Stimulated activated CD8-positive, alpha-beta memory T cell treated with anti-CD3 and anti-CD28 coated beads, Interleukin-15, amount 100 ng/mL, for 1 hour (primary cell): ENCODE data around the gene ADORA2B.
"Not testable (repeated sequence)": the region's sequence is repeated elsewhere in the genome, so short reads cannot be mapped to it uniquely, and the experiment has no call there.

Experiments
- DNase-seq: peaks from one replicate; pipeline ENCODE4 v3.0.0-alpha.2; 2020; ENCODE audit warnings: low read depth

The ADORA2B gene

GRCh38 chr17:15944759-15945526 is at the start of gene ADORA2B:
Gene ADORA2B (plus strand): TSS chr17:15945130. CDS start chr17:15945249, 119 bp downstream.
- no peak for DNase-seq

- DNase-seq, result no peak
These were observed 48.7 kb upstream of the ADORA2B start for GRCh38 chr17:15896277-15896676.

- no peak for DNase-seq
These were observed 48.1 kb upstream of the ADORA2B start for GRCh38 chr17:15896834-15897233.

- DNase-seq, result not testable (repeated sequence)
These were observed 45.3 kb upstream of the ADORA2B start for GRCh38 chr17:15899596-15899995.

GRCh38 chr17:15900871-15901270 is 44.1 kb upstream of the ADORA2B start:
- DNase-seq, result no peak

- not testable (repeated sequence) for DNase-seq
These were observed 39.7 kb upstream of the ADORA2B start for GRCh38 chr17:15905236-15905635.

GRCh38 chr17:15907290-15907689 is 37.6 kb upstream of the ADORA2B start:
- no peak for DNase-seq

GRCh38 chr17:15908378-15908777 is 36.6 kb upstream of the ADORA2B start:
- DNase-seq, result no peak

GRCh38 chr17:15909481-15909991 is 35.4 kb upstream of the ADORA2B start:
- DNase-seq, result no peak

GRCh38 chr17:15910791-15911190 is 34.1 kb upstream of the ADORA2B start:
- DNase-seq, result no peak

- DNase-seq, result not testable (repeated sequence)
These were observed 33.2 kb upstream of the ADORA2B start for GRCh38 chr17:15911701-15912100.

GRCh38 chr17:15912416-15912955 is 32.4 kb upstream of the ADORA2B start:
- DNase-seq, result no peak

GRCh38 chr17:15913826-15914225 is 31.1 kb upstream of the ADORA2B start:
- no peak for DNase-seq

GRCh38 chr17:15914400-15915170 is 30.3 kb upstream of the ADORA2B start:
- DNase-seq, result no peak

GRCh38 chr17:15915961-15916360 is 29.0 kb upstream of the ADORA2B start:
- no peak for DNase-seq

GRCh38 chr17:15917021-15917437 is 27.9 kb upstream of the ADORA2B start:
- DNase-seq, result no peak

GRCh38 chr17:15917438-15918027 is 27.4 kb upstream of the ADORA2B start:
- no peak for DNase-seq

GRCh38 chr17:15918261-15918660 is 26.7 kb upstream of the ADORA2B start:
- DNase-seq, result no peak

- DNase-seq, result no peak
These were observed 26.2 kb upstream of the ADORA2B start for GRCh38 chr17:15918661-15919259.

GRCh38 chr17:15919466-15919865 is 25.5 kb upstream of the ADORA2B start:
- no peak for DNase-seq

- DNase-seq, result no peak
These were observed 24.1 kb upstream of the ADORA2B start for GRCh38 chr17:15920758-15921239.

GRCh38 chr17:15921640-15922039 is 23.3 kb upstream of the ADORA2B start:
- no peak for DNase-seq
